ENCODE results near the gene EXD2. TPM values are rescaled to one million over a fixed set of nuclear protein-coding genes. Genes with fewer than 3 reads are reported as not detected.

The EXD2 gene
- total and polyA plus RNA-seq, 10 of the 15 experiments (the other 5 are each of a cell fraction or from before 2014, with no cell fraction given): 1.0 to 12.4 (median 4.6) TPM

DNA sequence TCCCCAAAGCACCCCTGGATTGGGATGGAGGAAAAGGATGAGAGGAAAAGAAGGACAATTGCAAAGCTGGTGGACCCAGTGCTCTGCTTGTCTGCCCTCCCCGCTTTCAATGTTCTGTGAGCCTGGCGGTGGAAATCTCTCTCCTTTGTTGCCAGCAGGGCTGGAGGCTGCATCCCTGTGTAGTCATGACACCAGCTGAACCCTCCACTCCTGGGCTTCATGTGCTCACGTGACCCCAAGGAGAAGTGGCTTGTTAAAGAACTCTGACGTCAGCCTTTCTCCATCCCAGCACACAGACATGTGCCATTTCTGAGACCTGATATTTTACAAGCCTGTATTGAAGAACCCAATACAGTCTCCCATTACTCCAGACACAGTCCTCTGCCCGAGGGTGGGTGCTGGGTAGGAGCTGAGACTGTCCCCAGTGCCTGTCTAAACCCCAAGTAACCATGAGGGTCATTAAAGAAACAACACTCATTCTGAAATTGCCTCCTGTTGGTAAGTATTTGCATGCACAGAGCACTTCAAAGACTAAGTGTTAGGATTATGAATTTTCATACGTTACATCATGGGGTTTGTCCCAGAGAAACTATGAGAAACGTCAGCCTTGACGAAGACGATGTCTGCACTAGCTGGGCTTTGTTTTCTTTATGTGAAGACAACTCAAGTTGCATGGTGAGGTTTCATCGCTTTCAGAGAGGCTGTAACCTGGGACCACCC lies 90.3 kb downstream of the EXD2 start (continued):
- TF ChIP-seq MYC (IDR thresholded peaks at IDR 0.05; ENCODE audit: insufficient read depth, insufficient read length, insufficient replicate concordance, low read length, severe bottlenecking): no peak
- peak; percentile 43; the same call in 1 of the 2 replicates for TF ChIP-seq IRF4 (IDR thresholded peaks at IDR 0.05; ENCODE audit: low read depth, low read length)
- TF ChIP-seq TCF12 (IDR thresholded peaks at IDR 0.05; ENCODE audit: low read depth, low read length): no peak
- TF ChIP-seq BHLHE40 (IDR thresholded peaks at IDR 0.05; ENCODE audit: borderline replicate concordance in 1 of 2, low read depth in 2 of 2, low read length in 1 of 2): peak; percentile 8 to 85; a peak in 2 of 4 replicates
- TF ChIP-seq CHD1 (IDR thresholded peaks at IDR 0.05; ENCODE audit: low read depth, low read length): no peak
- no peak for TF ChIP-seq RELA (IDR thresholded peaks at IDR 0.05; ENCODE audit: borderline replicate concordance, partially characterized antibody)
- TF ChIP-seq NRF1 (conservative IDR thresholded peaks at IDR 0.05; ENCODE audit: low read depth, low read length): no peak
- peak; percentile 65; the same call in 1 of the 2 replicates for TF ChIP-seq RAD51 (IDR thresholded peaks at IDR 0.05)
- TF ChIP-seq TAF1 (IDR thresholded peaks at IDR 0.05; ENCODE audit: borderline replicate concordance, low read depth, low read length): no peak
- no peak for TF ChIP-seq KDM1A (IDR thresholded peaks at IDR 0.05; ENCODE audit: borderline replicate concordance)
- TF ChIP-seq MEF2A (IDR thresholded peaks at IDR 0.05; ENCODE audit: insufficient read depth, low read depth, low read length): no peak
- no peak for TF ChIP-seq NFYA (IDR thresholded peaks at IDR 0.05; ENCODE audit: borderline replicate concordance, low read depth, low read length)
- TF ChIP-seq, protein P1, sequence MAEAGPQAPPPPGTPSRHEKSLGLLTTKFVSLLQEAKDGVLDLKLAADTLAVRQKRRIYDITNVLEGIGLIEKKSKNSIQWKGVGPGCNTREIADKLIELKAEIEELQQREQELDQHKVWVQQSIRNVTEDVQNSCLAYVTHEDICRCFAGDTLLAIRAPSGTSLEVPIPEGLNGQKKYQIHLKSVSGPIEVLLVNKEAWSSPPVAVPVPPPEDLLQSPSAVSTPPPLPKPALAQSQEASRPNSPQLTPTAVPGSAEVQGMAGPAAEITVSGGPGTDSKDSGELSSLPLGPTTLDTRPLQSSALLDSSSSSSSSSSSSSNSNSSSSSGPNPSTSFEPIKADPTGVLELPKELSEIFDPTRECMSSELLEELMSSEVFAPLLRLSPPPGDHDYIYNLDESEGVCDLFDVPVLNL (IDR thresholded peaks at IDR 0.05; ENCODE audit: low read depth, low read length): no peak
- TF ChIP-seq MAX (IDR thresholded peaks at IDR 0.05; ENCODE audit: low read depth, low read length): no peak
- TF ChIP-seq SMAD5 (IDR thresholded peaks at IDR 0.05; ENCODE audit: low read depth): no peak
- no peak for TF ChIP-seq FOXM1 (IDR thresholded peaks at IDR 0.05; ENCODE audit: low read depth, low read length)
- TF ChIP-seq ZNF384 (IDR thresholded peaks at IDR 0.05; ENCODE audit: borderline replicate concordance, low read depth, low read length): no peak
- no peak for TF ChIP-seq CTCF (IDR thresholded peaks at IDR 0.05 in 2 of 3, conservative IDR thresholded peaks at IDR 0.05 in 1 of 3; ENCODE audit: control insufficient read depth in 2 of 3, extremely low read depth in 1 of 3, insufficient read depth in 1 of 3, low read depth in 3 of 3, low read length in 3 of 3)
- no peak for TF ChIP-seq EZH2 (IDR thresholded peaks at IDR 0.05; ENCODE audit: borderline replicate concordance, control insufficient read depth, low read depth, low read length)
- no peak for TF ChIP-seq ZSCAN29 (IDR thresholded peaks at IDR 0.05)
- no peak for TF ChIP-seq SREBF1 (IDR thresholded peaks at IDR 0.05; ENCODE audit: low read length)
- no peak for TF ChIP-seq CBFB (IDR thresholded peaks at IDR 0.05; ENCODE audit: low read depth)
- TF ChIP-seq, protein P2, sequence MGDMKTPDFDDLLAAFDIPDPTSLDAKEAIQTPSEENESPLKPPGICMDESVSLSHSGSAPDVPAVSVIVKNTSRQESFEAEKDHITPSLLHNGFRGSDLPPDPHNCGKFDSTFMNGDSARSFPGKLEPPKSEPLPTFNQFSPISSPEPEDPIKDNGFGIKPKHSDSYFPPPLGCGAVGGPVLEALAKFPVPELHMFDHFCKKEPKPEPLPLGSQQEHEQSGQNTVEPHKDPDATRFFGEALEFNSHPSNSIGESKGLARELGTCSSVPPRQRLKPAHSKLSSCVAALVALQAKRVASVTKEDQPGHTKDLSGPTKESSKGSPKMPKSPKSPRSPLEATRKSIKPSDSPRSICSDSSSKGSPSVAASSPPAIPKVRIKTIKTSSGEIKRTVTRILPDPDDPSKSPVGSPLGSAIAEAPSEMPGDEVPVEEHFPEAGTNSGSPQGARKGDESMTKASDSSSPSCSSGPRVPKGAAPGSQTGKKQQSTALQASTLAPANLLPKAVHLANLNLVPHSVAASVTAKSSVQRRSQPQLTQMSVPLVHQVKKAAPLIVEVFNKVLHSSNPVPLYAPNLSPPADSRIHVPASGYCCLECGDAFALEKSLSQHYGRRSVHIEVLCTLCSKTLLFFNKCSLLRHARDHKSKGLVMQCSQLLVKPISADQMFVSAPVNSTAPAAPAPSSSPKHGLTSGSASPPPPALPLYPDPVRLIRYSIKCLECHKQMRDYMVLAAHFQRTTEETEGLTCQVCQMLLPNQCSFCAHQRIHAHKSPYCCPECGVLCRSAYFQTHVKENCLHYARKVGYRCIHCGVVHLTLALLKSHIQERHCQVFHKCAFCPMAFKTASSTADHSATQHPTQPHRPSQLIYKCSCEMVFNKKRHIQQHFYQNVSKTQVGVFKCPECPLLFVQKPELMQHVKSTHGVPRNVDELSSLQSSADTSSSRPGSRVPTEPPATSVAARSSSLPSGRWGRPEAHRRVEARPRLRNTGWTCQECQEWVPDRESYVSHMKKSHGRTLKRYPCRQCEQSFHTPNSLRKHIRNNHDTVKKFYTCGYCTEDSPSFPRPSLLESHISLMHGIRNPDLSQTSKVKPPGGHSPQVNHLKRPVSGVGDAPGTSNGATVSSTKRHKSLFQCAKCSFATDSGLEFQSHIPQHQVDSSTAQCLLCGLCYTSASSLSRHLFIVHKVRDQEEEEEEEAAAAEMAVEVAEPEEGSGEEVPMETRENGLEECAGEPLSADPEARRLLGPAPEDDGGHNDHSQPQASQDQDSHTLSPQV (IDR thresholded peaks at IDR 0.05): no peak
- TF ChIP-seq RB1 (IDR thresholded peaks at IDR 0.05; ENCODE audit: borderline replicate concordance): no peak
